Colon (tissue), 2 donors: Measurements from ENCODE around the gene MYOD1.

ENCODE experiments used
- FAIRE-seq: peaks from 2 replicates; lab custom pipeline; 2012; peaks lifted over from hg19 to GRCh38; lab: Jason Lieb, UNC
- donor health status: control.
- donor health status: control.

MYOD1 gene

GRCh38 chr11:17702876-17703275 is 16.5 kb upstream of the MYOD1 start:
- FAIRE-seq: no peak

GRCh38 chr11:17703951-17704350 is 15.4 kb upstream of the MYOD1 start:
- FAIRE-seq: no peak

- FAIRE-seq: no peak
Measured at GRCh38 chr11:17707830-17708229, 11.5 kb upstream of the MYOD1 start.

GRCh38 chr11:17711836-17712235 is 7.5 kb upstream of the MYOD1 start:
- FAIRE-seq: no peak

- no peak for FAIRE-seq
Measured at GRCh38 chr11:17713851-17714250, 5.5 kb upstream of the MYOD1 start.

GRCh38 chr11:17714356-17714854 is 5.0 kb upstream of the MYOD1 start:
- no peak for FAIRE-seq

GRCh38 chr11:17714870-17715269 is 4.5 kb upstream of the MYOD1 start:
- no peak for FAIRE-seq

- FAIRE-seq: no peak
Measured at GRCh38 chr11:17716807-17717206, 2.6 kb upstream of the MYOD1 start.

GRCh38 chr11:17718015-17718414 is 1.4 kb upstream of the MYOD1 start:
- FAIRE-seq: no peak

- no peak for FAIRE-seq
Measured at GRCh38 chr11:17718510-17718962, 835 bp upstream of the MYOD1 start.

GRCh38 chr11:17719938-17720795 is 796 bp downstream of the MYOD1 start:
- FAIRE-seq: no peak

GRCh38 chr11:17720796-17721171 is 1.4 kb downstream of the MYOD1 start:
- no peak for FAIRE-seq

GRCh38 chr11:17721242-17721999 is 2.0 kb downstream of the MYOD1 start:
- no peak for FAIRE-seq

GRCh38 chr11:17722000-17722643 is 2.8 kb downstream of the MYOD1 start:
- FAIRE-seq: no peak

GRCh38 chr11:17724020-17724908 is 4.9 kb downstream of the MYOD1 start:
- no peak for FAIRE-seq

GRCh38 chr11:17725174-17725573 is 5.8 kb downstream of the MYOD1 start:
- no peak for FAIRE-seq

GRCh38 chr11:17730137-17730536 is 10.8 kb downstream of the MYOD1 start:
- FAIRE-seq: no peak

- no peak for FAIRE-seq
Measured at GRCh38 chr11:17730608-17731462, 11.5 kb downstream of the MYOD1 start.

GRCh38 chr11:17733261-17733660 is 13.9 kb downstream of the MYOD1 start:
- FAIRE-seq: no peak

- FAIRE-seq: no peak
Measured at GRCh38 chr11:17734418-17734911, 15.1 kb downstream of the MYOD1 start, which contains the start of gene KCNC1. TSS of gene KCNC1 (plus strand) at chr11:17734781. CDS start at chr11:17736003, 1,222 bp downstream.
